GM12873 (cell line): Measurements from ENCODE around the gene PLSCR4.

Experiments
- CTCF ChIP-seq: IDR thresholded peaks from 2 replicates; pipeline ENCODE4 v1.5.1; 2012; ENCODE audit warnings: low read depth, mild to moderate bottlenecking, moderate library complexity, low read length, control low read depth; ENCODE audit not compliant: insufficient read depth; ENCODE audit errors: missing control alignments

The PLSCR4 gene

GRCh38 chr3:146156666-146157314, 94.1 kb downstream of the PLSCR4 start:
- no peak for TF ChIP-seq CTCF

GRCh38 chr3:146156095-146156494, 94.8 kb downstream of the PLSCR4 start:
- TF ChIP-seq CTCF = no peak

GRCh38 chr3:146154995-146155394, 95.9 kb downstream of the PLSCR4 start:
- no peak for TF ChIP-seq CTCF

- TF ChIP-seq CTCF = no peak
Measured at GRCh38 chr3:146154316-146154715, 96.6 kb downstream of the PLSCR4 start.

- TF ChIP-seq CTCF = no peak
Measured at GRCh38 chr3:146153429-146153828, 97.5 kb downstream of the PLSCR4 start.

GRCh38 chr3:146152834-146153233, 98.1 kb downstream of the PLSCR4 start:
- no peak for TF ChIP-seq CTCF

GRCh38 chr3:146148468-146148931, 102.4 kb downstream of the PLSCR4 start:
- TF ChIP-seq CTCF = no peak

- TF ChIP-seq CTCF = no peak
Measured at GRCh38 chr3:146145642-146146041, 105.3 kb downstream of the PLSCR4 start.
